Left hindlimb (tissue), 1 donor: ENCODE measurements around the gene ST3GAL3.
"Not testable (repeated sequence)": the region's sequence is repeated elsewhere in the genome, so short reads cannot be mapped to it uniquely, and the experiment has no call there.

Experiments
- DNase-seq: peaks from one replicate; pipeline ENCODE4 v3.0.0-alpha.2; 2018

Gene ST3GAL3

DNA sequence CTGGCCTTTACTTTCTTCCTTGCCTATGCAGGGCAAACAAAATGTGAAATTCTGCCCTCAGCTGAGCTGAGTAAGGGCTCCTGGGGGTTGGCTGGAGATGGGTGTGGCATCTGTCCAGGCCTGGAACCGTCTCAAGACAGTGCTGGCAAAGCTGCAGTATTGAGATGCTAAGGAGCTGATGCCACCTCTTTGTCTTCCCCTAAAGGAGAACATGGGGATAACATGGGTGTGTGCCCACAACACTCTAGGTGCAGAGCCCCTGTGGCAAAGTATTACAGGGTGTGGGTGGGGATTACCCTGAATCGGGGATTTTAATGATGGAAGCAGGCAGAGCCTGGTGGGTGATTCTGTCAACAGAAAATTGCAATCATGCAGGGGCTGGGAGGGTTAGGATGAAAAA, 2.5 kb upstream of the ST3GAL3 start:
- DNase-seq, result no peak

GRCh38 chr1:43705334-43705733, 2.0 kb upstream of the ST3GAL3 start:
- no peak for DNase-seq

DNA sequence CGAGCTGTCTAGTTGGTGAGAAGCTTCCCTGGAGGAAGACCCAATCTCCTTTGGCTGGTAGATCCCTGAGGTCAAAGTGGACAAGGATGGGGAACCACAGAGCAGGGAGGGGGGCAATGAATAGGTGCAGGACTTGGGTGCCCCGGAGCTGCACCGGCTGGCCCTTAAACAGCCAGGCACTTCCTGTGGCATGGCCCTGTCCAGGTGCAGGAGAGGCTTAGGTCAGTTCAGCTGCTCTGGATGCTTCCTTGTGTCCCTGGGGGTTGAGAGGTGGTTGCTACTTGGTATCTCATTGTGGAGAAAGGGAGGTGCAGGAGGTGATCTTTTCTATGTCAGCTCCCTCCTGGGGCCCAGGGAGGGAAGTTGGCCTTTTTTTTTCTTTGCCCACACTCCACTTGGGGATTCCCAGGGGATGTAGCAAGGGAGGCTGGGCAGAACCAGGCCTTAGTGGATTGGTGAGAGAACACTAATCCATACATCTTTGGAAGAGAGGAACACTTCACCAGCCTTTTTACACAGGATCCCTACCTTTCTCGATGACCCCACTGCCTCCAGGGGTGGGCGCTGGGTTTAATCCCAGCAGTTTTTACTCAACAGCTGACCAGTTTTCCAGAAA, 1.2 kb upstream of the ST3GAL3 start:
- DNase-seq, result no peak

DNA sequence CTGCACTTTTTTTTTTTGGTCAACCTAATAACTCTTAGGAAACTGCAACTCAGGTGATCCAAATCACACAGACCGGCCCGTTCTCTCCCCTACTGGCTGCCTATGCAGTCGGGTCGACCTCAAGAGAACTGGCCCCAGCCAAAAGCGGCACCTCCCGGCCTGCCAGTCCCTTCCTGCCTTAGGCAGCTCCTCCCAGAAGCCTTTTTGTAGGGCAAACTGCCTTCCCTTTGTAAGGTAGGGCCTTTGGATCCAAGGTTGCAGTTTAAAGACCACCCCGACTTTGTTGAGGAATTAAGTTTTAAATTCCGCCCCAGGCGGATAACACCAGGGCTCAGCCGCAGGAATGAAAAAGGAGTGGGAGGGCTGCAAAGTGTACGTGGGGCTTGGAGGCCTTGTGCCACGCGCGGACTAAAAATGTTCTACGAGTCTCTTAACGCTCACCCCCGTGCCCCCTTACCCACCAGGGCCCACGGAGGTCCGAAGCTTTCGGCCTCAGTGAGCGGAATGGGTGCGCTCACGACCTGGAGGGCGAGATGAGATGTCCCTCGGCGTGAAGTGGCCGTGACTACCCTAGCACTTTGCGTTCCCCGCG, 642 bp upstream of the ST3GAL3 start:
- DNase-seq, result no peak

GRCh38 chr1:43708002-43708410, 670 bp downstream of the ST3GAL3 start:
- DNase-seq, result no peak

- DNase-seq, result no peak
These were observed 3.7 kb downstream of the ST3GAL3 start for GRCh38 chr1:43711049-43711448.

GRCh38 chr1:43711524-43712386, 4.4 kb downstream of the ST3GAL3 start:
- no peak for DNase-seq

GRCh38 chr1:43716559-43717281, 9.4 kb downstream of the ST3GAL3 start:
- DNase-seq, result no peak

GRCh38 chr1:43719063-43719462, 11.7 kb downstream of the ST3GAL3 start:
- no peak for DNase-seq

DNA sequence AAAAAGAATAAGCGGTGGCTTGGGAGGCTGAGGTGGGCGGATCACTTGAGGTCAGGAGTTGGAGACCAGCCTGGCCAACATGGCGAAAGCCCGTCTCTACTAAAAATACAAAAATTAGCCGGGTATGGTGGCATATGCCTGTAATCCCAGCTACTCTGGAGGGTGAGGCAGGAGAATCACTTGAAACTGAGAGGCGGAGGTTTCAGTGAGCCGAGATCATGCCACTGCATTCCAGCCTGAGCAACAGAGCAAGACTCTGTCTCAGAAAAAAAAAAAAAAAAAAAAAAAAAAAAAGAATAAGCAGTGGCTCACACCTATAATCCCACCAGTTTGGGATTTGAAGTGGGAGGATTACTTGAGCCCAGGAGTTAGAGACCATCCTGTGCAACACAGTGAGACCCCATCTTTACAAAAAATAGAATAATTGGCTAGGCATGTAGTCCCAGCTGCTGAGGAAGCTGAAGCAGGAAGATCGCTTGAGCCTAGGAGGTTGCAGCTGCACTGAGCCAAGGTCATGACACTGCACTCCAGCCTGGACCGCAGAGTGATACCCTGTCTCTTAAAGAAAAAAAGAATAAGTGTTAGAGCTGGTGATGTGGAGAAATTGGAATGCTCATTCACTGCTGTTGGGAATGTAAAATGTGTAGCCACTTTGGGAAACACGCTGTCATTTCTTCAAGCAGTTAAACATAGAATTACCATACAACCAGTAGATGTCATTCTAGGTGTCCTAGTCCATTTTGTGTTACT, 12.5 kb downstream of the ST3GAL3 start:
- DNase-seq, result not testable (repeated sequence)

- DNase-seq, result no peak
These were observed 15.5 kb downstream of the ST3GAL3 start for GRCh38 chr1:43722810-43723209.

DNA sequence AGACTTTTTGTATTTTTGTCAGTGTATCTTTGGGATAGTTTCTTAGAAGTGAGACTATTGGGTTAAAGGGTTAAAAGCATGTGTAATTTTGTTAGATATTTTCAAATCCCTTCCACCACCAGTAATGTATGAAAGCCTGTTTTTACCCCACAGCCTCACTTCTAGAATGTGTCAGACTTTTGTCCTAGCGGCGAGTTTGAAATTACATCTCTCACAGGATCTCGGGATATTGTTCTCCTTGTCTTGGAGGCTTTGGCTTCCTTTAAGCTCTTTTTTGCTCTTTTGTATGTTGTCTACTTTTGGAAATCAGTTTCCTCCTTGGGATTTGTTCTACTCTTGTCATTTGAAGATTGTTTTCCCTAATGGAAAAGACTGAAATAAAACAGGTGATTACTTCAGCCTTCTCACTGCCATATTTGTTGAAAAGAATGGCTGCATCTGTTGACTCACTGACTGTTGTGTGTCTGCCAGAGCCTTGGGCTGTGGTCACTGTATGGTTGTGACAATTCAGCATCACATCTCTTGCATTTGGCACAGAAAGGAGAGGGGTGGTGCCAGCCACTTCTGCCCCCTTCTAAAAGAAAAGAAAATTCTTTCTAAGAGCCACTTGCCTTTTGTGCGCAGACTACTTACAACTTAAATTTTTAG, 22.6 kb downstream of the ST3GAL3 start:
- no peak for DNase-seq

GRCh38 chr1:43731867-43732531, 24.7 kb downstream of the ST3GAL3 start:
- DNase-seq, result no peak

DNA sequence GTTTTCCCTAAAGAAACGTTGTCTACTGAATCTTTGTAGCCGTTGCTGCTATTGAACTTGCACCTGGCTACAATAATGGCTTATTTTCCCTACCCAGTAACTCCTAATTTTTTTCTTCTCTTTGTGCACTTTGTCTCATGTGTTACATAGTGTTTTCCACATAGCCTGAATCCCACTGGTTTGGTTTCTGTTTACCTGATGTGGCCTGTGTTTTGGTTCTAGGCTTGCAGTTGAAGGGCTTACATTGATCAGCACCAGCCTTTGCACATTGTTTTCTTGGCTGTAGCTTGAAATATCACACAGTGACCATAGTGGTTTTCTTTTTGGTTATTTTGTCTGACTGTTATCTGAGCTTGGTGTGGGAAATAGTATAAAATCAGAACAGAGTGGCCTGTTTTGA, 29.5 kb downstream of the ST3GAL3 start:
- no peak for DNase-seq

DNA sequence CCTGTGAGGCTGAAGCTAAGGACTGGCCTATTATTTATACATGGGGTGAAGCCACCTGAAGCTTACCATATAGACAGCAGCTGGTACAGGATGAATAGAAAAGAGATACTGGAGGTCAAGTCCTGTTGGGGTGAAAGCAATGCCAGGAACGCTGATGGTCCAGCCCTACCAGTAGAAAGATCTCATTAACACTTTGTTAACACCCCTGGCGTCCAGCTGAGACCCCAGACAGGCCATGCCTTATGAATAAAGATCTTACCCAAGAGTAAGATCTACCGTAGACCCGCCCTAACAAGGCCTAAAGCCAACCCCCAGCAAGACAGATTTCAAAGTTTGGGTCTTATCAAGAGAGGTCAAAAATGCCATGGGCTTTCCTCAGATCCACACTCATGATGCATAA, 34.7 kb downstream of the ST3GAL3 start:
- no peak for DNase-seq

DNA sequence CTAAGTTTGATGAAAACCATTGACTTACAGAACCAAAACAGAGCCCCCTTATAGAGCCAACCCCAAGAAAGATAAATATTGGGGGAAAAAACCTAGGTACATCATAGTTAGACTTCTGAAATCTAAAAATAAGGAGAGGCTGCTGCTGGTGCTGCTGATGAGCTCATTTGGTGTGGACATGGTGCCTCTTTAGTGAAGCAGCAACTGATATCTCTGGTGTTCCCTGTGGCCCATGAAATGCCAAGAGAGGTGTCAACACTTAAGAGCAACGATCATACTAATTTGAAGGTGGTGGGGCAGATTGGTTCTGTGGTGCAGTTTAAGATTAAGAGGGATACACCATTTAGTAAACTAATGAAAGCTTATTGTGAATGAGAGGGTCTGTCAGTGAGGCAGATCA, 35.9 kb downstream of the ST3GAL3 start:
- DNase-seq, result no peak

GRCh38 chr1:43747736-43748135, 40.4 kb downstream of the ST3GAL3 start:
- DNase-seq, result no peak

DNA sequence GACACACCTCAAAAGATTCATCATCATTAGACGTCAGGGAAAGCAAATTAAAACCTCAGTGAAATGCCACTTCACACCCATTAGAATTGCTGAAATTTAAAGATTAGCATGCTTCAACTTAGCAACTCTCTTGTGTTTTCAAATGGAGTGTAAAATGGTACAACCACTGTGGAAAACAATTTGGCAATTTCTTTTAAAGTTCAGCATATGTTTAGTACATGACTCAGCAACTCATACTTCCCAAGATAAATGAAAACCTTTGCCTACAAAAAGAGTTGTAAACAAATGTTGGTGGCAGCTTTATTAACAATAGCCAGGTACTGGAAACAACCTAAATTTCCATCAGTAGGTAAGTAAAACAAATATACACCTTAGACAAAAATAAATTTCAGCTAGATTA, 42.7 kb downstream of the ST3GAL3 start:
- DNase-seq, result no peak

DNA sequence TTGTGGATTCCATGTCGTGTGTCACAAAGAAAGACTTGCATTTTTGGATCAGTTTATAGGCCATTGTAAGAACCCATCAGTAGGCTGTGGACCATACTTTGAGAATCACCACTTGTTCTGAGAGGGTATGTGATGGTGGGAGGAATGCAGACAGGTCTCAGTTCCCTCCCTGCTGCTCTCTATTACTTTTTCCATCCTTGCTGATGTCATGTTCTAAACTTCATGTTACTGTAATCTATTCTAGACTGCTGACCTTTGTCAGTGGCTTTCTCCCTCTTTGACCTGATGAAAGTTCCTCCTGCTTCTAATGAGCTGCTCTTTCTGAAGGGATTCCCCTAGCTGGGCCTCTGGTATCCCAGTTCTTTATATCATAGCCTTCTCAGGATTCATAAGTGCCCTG, 46.1 kb downstream of the ST3GAL3 start:
- no peak for DNase-seq

- DNase-seq, result no peak
These were observed 47.6 kb downstream of the ST3GAL3 start for GRCh38 chr1:43754892-43755291.

DNA sequence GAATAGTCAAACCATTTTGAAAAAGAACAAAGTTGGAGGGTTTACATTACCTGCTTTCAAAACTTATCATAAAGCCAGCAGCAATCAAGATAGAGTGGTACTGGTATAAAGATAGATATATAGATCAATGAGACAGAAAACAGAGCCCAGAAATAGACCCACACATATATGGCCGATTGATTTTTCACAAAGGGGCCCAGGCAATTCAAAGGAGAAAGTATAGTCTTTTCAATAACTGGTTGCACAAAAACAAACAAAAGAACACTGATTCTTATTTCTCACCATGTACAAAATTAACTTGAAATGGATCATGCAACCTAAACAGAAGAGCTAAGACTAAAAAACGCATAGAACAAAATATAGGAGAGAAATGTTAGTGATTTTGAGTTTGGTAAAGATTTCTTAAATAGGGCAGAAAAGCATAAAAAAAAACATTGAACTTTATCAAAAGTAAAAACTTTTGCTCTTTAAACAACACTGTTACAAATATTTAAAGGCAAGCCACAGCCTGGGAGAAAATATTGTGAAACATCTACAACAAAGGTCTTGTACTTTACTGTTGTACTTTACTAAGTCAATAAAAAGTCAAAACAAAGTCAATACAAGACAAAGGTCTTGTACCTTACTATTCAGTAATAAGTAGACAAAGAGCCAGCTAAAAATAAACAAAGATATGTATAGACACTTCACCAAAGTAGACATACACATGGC, 50.2 kb downstream of the ST3GAL3 start:
- DNase-seq, result no peak
